IMR-90 (cell line): ENCODE measurements around the gene CLK3.

Source experiments
- CEBPB ChIP-seq: IDR thresholded peaks from 2 replicates; pipeline ENCODE4 v1.6.1; 2012; ENCODE audit warnings: low read depth, low read length, improper control_type of control experiment
- CHD1 ChIP-seq: IDR thresholded peaks from 2 replicates; pipeline ENCODE4 v1.6.1; 2012; ENCODE audit warnings: low read depth, low read length, improper control_type of control experiment
- CTCF ChIP-seq: conservative IDR thresholded peaks from 2 replicates; pipeline ENCODE4 v1.5.1; 2012; ENCODE audit warnings: mild to moderate bottlenecking, low read depth, low read length, improper control_type of control experiment
- POLR2A ChIP-seq: IDR thresholded peaks from 2 replicates; pipeline ENCODE4 v1.6.1; 2012; ENCODE audit warnings: mild to moderate bottlenecking, low read depth, low read length
- RAD21 ChIP-seq: IDR thresholded peaks from 2 replicates; pipeline ENCODE4 v1.6.1; 2012; ENCODE audit warnings: low read length, improper control_type of control experiment
- RCOR1 ChIP-seq: IDR thresholded peaks from 2 replicates; pipeline ENCODE4 v1.6.1; 2012; ENCODE audit warnings: mild to moderate bottlenecking, low read length, improper control_type of control experiment; ENCODE audit not compliant: insufficient replicate concordance
- RFX5 ChIP-seq: IDR thresholded peaks from 2 replicates; pipeline ENCODE4 v1.8.0; 2012; ENCODE audit warnings: low read depth, mild to moderate bottlenecking, low read length, moderate library complexity
- SMC3 ChIP-seq: fragments of 150-350 bp; IDR thresholded peaks from 2 replicates; pipeline ENCODE4 v1.6.1; 2016; ENCODE audit warnings: low read depth, mild to moderate bottlenecking, antibody characterized with exemption, low read length, moderate library complexity
- USF2 ChIP-seq: fragments of 150-350 bp; IDR thresholded peaks from 2 replicates; pipeline ENCODE4 v1.6.1; 2017; ENCODE audit warnings: mild to moderate bottlenecking, antibody characterized with exemption, low read length, low read depth

- TF ChIP-seq CTCF (no peak), POLR2A (no peak), SMC3 (no peak), CEBPB (no peak), RAD21 (no peak), RCOR1 (no peak), USF2 (no peak), RFX5 (no peak), CHD1 (no peak)
These were observed 27.4 kb downstream of the CLK3 start for GRCh38 chr15:74642734-74643664.
